ENCODE results near the gene FNDC3A. TPM values are rescaled to one million over a fixed set of nuclear protein-coding genes. Genes with fewer than 3 reads are reported as not detected.
"Not testable (repeated sequence)": the region's sequence is repeated elsewhere in the genome, so short reads cannot be mapped to it uniquely, and the experiment has no call there.

FNDC3A gene
- total and polyA plus RNA-seq, 9 donors: 26.4 to 46.0 (median 37.9) TPM

DNA sequence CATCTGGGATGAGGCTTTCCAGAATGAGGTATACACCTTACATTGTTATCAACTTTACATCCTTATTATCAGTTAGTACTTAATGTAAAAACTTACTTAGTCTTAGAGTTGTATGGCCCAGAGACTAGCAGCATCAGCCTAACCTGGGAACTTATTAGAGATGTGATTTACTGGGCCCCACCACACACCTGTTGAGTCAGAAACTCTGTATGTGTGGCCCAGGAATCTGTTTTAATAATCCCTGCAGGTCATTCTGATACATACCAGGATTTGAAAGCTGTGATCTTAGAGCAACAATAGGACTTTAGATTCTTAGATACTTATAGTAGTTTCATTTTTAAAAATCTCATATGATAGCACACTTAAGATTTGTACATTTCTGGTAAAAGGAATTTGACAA lies 17.4 kb downstream of the FNDC3A start:
- peaks cover 5% of the 10 kb centered on the region for H3K9me3 ChIP-seq (replicated peaks; ENCODE audit: control insufficient read depth, low read depth, low read length)
- H3K27me3 ChIP-seq (ENCODE audit: control insufficient read depth, insufficient read depth, low read length): no peaks in the 10 kb centered on the region
- no peak overlapping the region for H3K4me3 ChIP-seq (ENCODE audit: low read length)
- no peaks in the 10 kb centered on the region for H3K4me1 ChIP-seq (ENCODE audit: control insufficient read depth, insufficient read depth, low read length)
- DNase-seq: no peak
- no peak overlapping the region for H3K27ac ChIP-seq (ENCODE audit: low read length)
- no peaks in the 10 kb centered on the region for H3K36me3 ChIP-seq (ENCODE audit: control insufficient read depth, insufficient read depth, low read length)

DNA sequence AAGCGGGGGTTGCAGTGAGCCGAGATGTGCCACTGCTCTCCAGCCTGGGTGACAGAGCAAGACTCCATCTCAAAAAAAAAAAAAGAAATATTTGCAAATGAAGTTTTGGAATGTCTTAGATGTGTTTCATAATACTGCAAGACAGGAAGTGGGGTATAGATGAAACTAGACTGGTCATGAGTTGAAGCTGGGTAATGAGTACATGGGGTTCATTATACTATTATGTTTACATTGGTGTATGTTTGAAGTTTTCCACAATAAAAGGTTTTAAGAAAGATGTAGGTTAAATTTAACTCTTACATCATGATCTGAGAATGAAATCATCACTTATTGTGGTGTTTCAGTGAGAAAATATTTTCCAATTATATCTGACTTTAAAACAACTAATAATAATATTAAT lies 19.0 kb downstream of the FNDC3A start:
- no peaks in the 10 kb centered on the region for H3K4me1 ChIP-seq (ENCODE audit: control insufficient read depth, insufficient read depth, low read length)
- no peak overlapping the region for H3K4me3 ChIP-seq (ENCODE audit: low read length)
- peaks cover 12% of the 10 kb centered on the region for H3K9me3 ChIP-seq (replicated peaks; ENCODE audit: control insufficient read depth, low read depth, low read length)
- H3K27me3 ChIP-seq (ENCODE audit: control insufficient read depth, insufficient read depth, low read length): no peaks in the 10 kb centered on the region
- no peak overlapping the region for H3K27ac ChIP-seq (ENCODE audit: low read length)
- 100% methylated on average over 1 of the region's 2 CpGs for WGBS (ENCODE audit: insufficient coverage)
- no peak for DNase-seq
- no peaks in the 10 kb centered on the region for H3K36me3 ChIP-seq (ENCODE audit: control insufficient read depth, insufficient read depth, low read length)

DNA sequence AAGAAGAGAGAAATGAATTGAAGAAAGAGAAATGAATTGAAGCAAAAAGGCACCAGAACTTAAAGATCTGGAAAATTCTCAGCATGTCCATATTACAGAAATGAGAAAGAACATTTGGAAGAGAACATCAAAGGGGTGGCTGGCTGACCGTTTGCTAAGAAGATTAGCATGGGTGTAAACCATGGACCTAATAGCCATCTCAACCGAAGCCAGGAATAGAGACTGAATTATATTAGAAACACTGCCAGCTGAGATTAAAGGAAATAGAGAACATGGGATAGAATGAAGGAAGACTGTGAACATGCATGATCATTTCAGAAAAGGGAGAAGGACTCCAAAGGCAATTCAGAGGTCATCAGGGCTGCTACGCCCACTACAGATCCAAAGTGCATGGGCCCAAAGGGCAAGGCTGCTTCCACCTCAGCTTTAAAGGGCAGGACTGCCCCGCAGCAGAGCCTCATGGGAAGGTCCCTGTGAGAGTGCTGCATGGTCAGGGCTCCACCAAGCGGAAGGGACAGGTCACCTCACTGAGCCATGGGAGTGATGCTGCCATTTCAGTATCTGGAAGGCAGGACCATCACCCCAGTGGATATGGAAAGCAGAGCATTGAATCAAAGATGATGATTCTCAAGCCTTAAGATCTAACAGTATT lies 23.1 kb downstream of the FNDC3A start:
- Histone ChIP-seq H3K27me3 (ENCODE audit: control insufficient read depth, insufficient read depth, low read length) (no peaks in the 10 kb centered on the region), H3K27ac (ENCODE audit: low read length) (no peak overlapping the region), H3K4me3 (ENCODE audit: low read length) (no peak overlapping the region), H3K36me3 (ENCODE audit: control insufficient read depth, insufficient read depth, low read length) (no peaks in the 10 kb centered on the region), H3K4me1 (ENCODE audit: control insufficient read depth, insufficient read depth, low read length) (no peaks in the 10 kb centered on the region), H3K9me3 (replicated peaks; ENCODE audit: control insufficient read depth, low read depth, low read length) (peaks cover 13% of the 10 kb centered on the region)
- no peak for DNase-seq
- WGBS (ENCODE audit: insufficient coverage): 79% methylated on average over 5 of the region's 5 CpGs

DNA sequence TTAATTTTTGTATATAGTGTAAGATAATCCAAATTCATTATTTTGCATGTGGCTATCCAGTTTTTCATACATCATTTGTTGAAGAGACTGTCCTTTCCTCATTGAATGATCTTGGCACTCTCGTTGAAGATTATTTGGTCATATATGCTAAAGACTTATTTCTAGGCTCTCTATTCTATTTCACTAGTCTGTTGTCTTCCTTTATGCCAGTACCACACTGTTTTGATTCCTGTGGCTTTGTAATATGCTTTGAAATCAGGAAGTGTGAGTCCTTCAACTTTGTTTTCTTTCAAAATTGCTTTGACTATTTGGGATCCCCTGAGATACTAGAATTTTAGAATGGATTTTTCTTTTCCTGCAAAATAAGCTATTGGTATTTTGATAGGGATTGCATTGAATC lies 24.5 kb downstream of the FNDC3A start:
- H3K36me3 ChIP-seq (ENCODE audit: control insufficient read depth, insufficient read depth, low read length): no peaks in the 10 kb centered on the region
- no peak overlapping the region for H3K4me3 ChIP-seq (ENCODE audit: low read length)
- no CpG with 5 or more reads among the region's 1 CpG for WGBS (ENCODE audit: insufficient coverage)
- no peaks in the 10 kb centered on the region for H3K4me1 ChIP-seq (ENCODE audit: control insufficient read depth, insufficient read depth, low read length)
- peaks cover 13% of the 10 kb centered on the region for H3K9me3 ChIP-seq (replicated peaks; ENCODE audit: control insufficient read depth, low read depth, low read length)
- no peak for DNase-seq
- no peak overlapping the region for H3K27ac ChIP-seq (ENCODE audit: low read length)
- no peaks in the 10 kb centered on the region for H3K27me3 ChIP-seq (ENCODE audit: control insufficient read depth, insufficient read depth, low read length)

- H3K4me3 ChIP-seq (ENCODE audit: low read length); H3K27me3 ChIP-seq (ENCODE audit: control insufficient read depth, insufficient read depth, low read length); H3K27ac ChIP-seq (ENCODE audit: low read length); DNase-seq; H3K9me3 ChIP-seq (replicated peaks; ENCODE audit: control insufficient read depth, low read depth, low read length); H3K36me3 ChIP-seq (ENCODE audit: control insufficient read depth, insufficient read depth, low read length); H3K4me1 ChIP-seq (ENCODE audit: control insufficient read depth, insufficient read depth, low read length): not testable (repeated sequence)
- 94% methylated on average over 18 of the region's 28 CpGs for WGBS (ENCODE audit: insufficient coverage)
Observed at GRCh38 chr13:49018986-49019635, 43.4 kb downstream of the FNDC3A start.

GRCh38 chr13:49020328-49020727 lies 44.6 kb downstream of the FNDC3A start:
- no peak for DNase-seq
- Histone ChIP-seq H3K4me3 (ENCODE audit: low read length) (no peak overlapping the region), H3K9me3 (replicated peaks; ENCODE audit: control insufficient read depth, low read depth, low read length) (peaks cover 7% of the 10 kb centered on the region), H3K36me3 (ENCODE audit: control insufficient read depth, insufficient read depth, low read length) (no peaks in the 10 kb centered on the region), H3K27ac (ENCODE audit: low read length) (no peak overlapping the region), H3K4me1 (ENCODE audit: control insufficient read depth, insufficient read depth, low read length) (no peaks in the 10 kb centered on the region), H3K27me3 (ENCODE audit: control insufficient read depth, insufficient read depth, low read length) (no peaks in the 10 kb centered on the region)
- no CpG with 5 or more reads among the region's 2 CpGs for WGBS (ENCODE audit: insufficient coverage)

DNA sequence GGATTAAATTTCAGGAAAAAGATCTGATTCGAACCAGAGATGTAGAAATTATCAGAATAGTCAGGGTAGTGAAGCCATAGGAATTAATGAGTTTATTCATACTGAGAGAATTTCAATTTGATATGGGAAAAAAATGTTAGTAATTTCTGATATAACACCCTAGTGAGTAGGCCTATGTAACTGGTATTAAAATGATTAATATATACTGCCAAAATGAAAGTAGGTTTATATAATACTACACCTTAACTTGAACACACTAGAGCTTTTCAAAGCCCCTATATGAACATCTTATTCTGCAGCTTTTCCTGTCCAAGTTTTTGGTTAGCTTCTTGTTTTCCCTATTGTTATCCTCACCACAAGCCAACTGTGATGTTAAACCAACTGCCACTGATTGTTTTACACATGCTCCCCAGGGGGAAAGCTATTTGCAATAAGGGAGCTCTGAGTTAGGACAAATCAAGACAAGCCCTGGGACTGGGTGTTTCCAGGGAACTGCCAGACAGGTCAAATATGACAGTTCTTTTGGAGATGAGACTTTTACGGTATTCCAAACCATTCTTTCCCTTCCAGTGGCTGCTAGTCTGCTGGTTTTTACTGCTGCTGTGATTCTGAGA lies 45.3 kb downstream of the FNDC3A start:
- H3K4me3 ChIP-seq (ENCODE audit: low read length): no peak overlapping the region
- DNase-seq: no peak
- H3K36me3 ChIP-seq (ENCODE audit: control insufficient read depth, insufficient read depth, low read length): no peaks in the 10 kb centered on the region
- H3K4me1 ChIP-seq (ENCODE audit: control insufficient read depth, insufficient read depth, low read length): no peaks in the 10 kb centered on the region
- no CpG with 5 or more reads among the region's 2 CpGs for WGBS (ENCODE audit: insufficient coverage)
- H3K27ac ChIP-seq (ENCODE audit: low read length): no peak overlapping the region
- no peaks in the 10 kb centered on the region for H3K27me3 ChIP-seq (ENCODE audit: control insufficient read depth, insufficient read depth, low read length)
- H3K9me3 ChIP-seq (replicated peaks; ENCODE audit: control insufficient read depth, low read depth, low read length): peaks cover 7% of the 10 kb centered on the region

DNA sequence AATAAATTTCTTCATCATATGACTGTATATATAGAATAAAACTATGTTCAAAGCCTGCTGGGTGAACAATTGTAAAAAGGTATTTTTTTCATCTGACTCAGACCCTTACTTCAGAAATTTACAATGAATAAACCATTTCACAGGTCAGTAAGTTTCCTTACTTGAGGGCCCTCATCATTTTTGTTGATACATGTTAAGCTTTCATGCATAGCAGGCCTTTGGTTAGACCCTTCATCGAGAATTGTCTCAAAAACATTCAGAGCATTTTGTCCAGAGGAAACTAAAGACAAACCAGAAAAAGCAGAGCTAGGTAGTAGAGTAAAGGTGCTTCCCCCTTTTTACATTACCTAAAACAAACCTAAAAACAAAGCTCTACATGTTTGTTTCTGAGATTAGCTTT lies 46.2 kb downstream of the FNDC3A start:
- no peaks in the 10 kb centered on the region for H3K4me1 ChIP-seq (ENCODE audit: control insufficient read depth, insufficient read depth, low read length)

GRCh38 chr13:49022472-49023144 lies 46.9 kb downstream of the FNDC3A start:
- DNase-seq: no peak
- no peaks in the 10 kb centered on the region for H3K4me1 ChIP-seq (ENCODE audit: control insufficient read depth, insufficient read depth, low read length)
- no CpG with 5 or more reads among the region's 2 CpGs for WGBS (ENCODE audit: insufficient coverage)

More for the DNA sequence above, 46.2 kb downstream of the FNDC3A start:
- no peak overlapping the region for H3K27ac ChIP-seq (ENCODE audit: low read length)
- DNase-seq: no peak
- H3K9me3 ChIP-seq (replicated peaks; ENCODE audit: control insufficient read depth, low read depth, low read length): peaks cover 7% of the 10 kb centered on the region
- no peak overlapping the region for H3K4me3 ChIP-seq (ENCODE audit: low read length)
- WGBS (ENCODE audit: insufficient coverage): no CpG with 5 or more reads among the region's 1 CpG
- H3K36me3 ChIP-seq (ENCODE audit: control insufficient read depth, insufficient read depth, low read length): no peaks in the 10 kb centered on the region
- H3K27me3 ChIP-seq (ENCODE audit: control insufficient read depth, insufficient read depth, low read length): no peaks in the 10 kb centered on the region

DNA sequence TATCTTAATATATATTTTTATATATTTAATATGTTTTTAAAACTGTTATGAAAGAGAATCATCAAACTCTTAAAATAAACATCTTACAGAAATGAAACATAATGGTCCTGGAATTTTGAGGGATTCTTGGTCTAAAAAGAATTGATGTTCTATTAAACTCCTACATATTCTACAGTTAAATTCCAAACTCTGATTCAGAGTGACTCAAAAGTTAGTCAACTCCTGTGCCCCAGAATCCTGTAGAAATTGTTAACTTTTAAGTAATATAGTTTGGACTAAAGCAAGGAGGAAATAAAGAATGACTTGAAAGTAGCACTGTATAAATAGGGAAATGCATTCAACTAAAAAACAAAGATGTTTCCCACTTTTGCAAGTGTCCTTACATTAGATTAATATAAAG lies 47.7 kb downstream of the FNDC3A start:
- Histone ChIP-seq H3K27me3 (ENCODE audit: control insufficient read depth, insufficient read depth, low read length) (no peaks in the 10 kb centered on the region), H3K36me3 (ENCODE audit: control insufficient read depth, insufficient read depth, low read length) (no peaks in the 10 kb centered on the region), H3K4me3 (ENCODE audit: low read length) (no peak overlapping the region), H3K27ac (ENCODE audit: low read length) (no peak overlapping the region), H3K4me1 (ENCODE audit: control insufficient read depth, insufficient read depth, low read length) (no peaks in the 10 kb centered on the region), H3K9me3 (replicated peaks; ENCODE audit: control insufficient read depth, low read depth, low read length) (peaks cover 7% of the 10 kb centered on the region)
- DNase-seq: no peak

More at GRCh38 chr13:49022472-49023144, 46.9 kb downstream of the FNDC3A start:
- Histone ChIP-seq H3K27ac (ENCODE audit: low read length) (no peak overlapping the region), H3K9me3 (replicated peaks; ENCODE audit: control insufficient read depth, low read depth, low read length) (peaks cover 7% of the 10 kb centered on the region), H3K27me3 (ENCODE audit: control insufficient read depth, insufficient read depth, low read length) (no peaks in the 10 kb centered on the region), H3K4me3 (ENCODE audit: low read length) (no peak overlapping the region), H3K36me3 (ENCODE audit: control insufficient read depth, insufficient read depth, low read length) (no peaks in the 10 kb centered on the region)

All from muscle of leg (tissue), 11 donors.